ENCODE data around the gene IL1R2. TPM values are rescaled to one million over a fixed set of nuclear protein-coding genes. Genes with fewer than 3 reads are reported as not detected.
A peak's percentile ranks its signal among the peaks of the same experiment; 100 is the strongest.

Gene IL1R2
- total RNA-seq, 2 experiments from 2014 or later, result 1.1 TPM; not detected in 1

- TF ChIP-seq CTCF (IDR thresholded peaks at IDR 0.05), result no peak
- no peak overlapping the region for H3K4me3 Mint-ChIP-seq
- H3K9me3 Mint-ChIP-seq, result no peaks in the 10 kb centered on the region
- peak overlapping the region; percentile 70 for H3K27ac Mint-ChIP-seq
- no peaks in the 10 kb centered on the region for H3K27me3 Mint-ChIP-seq
- ChIA-PET POLR2A (interaction anchor here (1.0 to 4.8 kb wide), 8 partner anchors 11 to 179 kb away, joined by 3 to 25 read pairs (median 4); partner anchors contain the start of gene IL1R1), CTCF (interaction anchor here (0.6 to 2.5 kb wide), 15 partner anchors 11 to 381 kb away, joined by 3 to 22 read pairs (median 4); no protein-coding TSS in a partner anchor)
- ATAC-seq, result peak; percentile 91
- DNase-seq, result peak; percentile 50
- intact Hi-C loops (cut with micrococcal nuclease), result loop anchor here (2.0 kb wide), 1 partner anchor 21 kb away; no protein-coding TSS in a partner anchor
- H3K36me3 Mint-ChIP-seq (ENCODE audit: low read depth), result no peaks in the 10 kb centered on the region
- H3K4me1 Mint-ChIP-seq (ENCODE audit: low read depth), result peaks cover 36% of the 10 kb centered on the region
Observed at GRCh38 chr2:102061962-102062795, 70.4 kb downstream of the IL1R2 start.

- Mint-ChIP-seq H3K4me3 (no peak overlapping the region), H3K4me1 (ENCODE audit: low read depth) (peaks cover 32% of the 10 kb centered on the region)
- CTCF ChIA-PET, result interaction anchor here (1.0 to 2.5 kb wide), 11 partner anchors 12 to 381 kb away, joined by 3 to 22 read pairs (median 4); no protein-coding TSS in a partner anchor
Observed at GRCh38 chr2:102062802-102063201, 71.0 kb downstream of the IL1R2 start.

GRCh38 chr2:102063487-102063911 lies 71.7 kb downstream of the IL1R2 start:
- no peak for TF ChIP-seq CTCF (IDR thresholded peaks at IDR 0.05)
- ChIA-PET POLR2A (interaction anchor here (0.6 to 4.8 kb wide), 4 partner anchors 19 to 63 kb away, joined by 3 to 25 read pairs (median 4); no protein-coding TSS in a partner anchor), CTCF (interaction anchor here (1.1 to 2.5 kb wide), 6 partner anchors 27 to 380 kb away, joined by 3 to 22 read pairs (median 6); no protein-coding TSS in a partner anchor)
- H3K4me3 Mint-ChIP-seq, result no peak overlapping the region
- ATAC-seq, result no peak
- H3K4me1 Mint-ChIP-seq (ENCODE audit: low read depth), result peaks cover 31% of the 10 kb centered on the region
- H3K36me3 Mint-ChIP-seq (ENCODE audit: low read depth), result no peaks in the 10 kb centered on the region
- peak overlapping the region; percentile 57 for H3K27ac Mint-ChIP-seq
- no peaks in the 10 kb centered on the region for H3K27me3 Mint-ChIP-seq
- DNase-seq, result no peak
- intact Hi-C loops (cut with micrococcal nuclease), result loop anchor here (2.0 kb wide), 1 partner anchor 19 kb away; no protein-coding TSS in a partner anchor
- H3K9me3 Mint-ChIP-seq, result peaks cover 1% of the 10 kb centered on the region

More at GRCh38 chr2:102062802-102063201, 71.0 kb downstream of the IL1R2 start:
- ATAC-seq (no peak), DNase-seq (no peak)
- Mint-ChIP-seq H3K36me3 (ENCODE audit: low read depth) (no peaks in the 10 kb centered on the region), H3K9me3 (no peaks in the 10 kb centered on the region), H3K27me3 (no peaks in the 10 kb centered on the region), H3K27ac (peak overlapping the region; percentile 70)
- TF ChIP-seq CTCF (IDR thresholded peaks at IDR 0.05), result no peak
- intact Hi-C loops (cut with micrococcal nuclease), result loop anchor here (2.0 kb wide), 1 partner anchor 20 kb away; no protein-coding TSS in a partner anchor
- POLR2A ChIA-PET, result interaction anchor here (1.0 to 4.8 kb wide), 8 partner anchors 12 to 178 kb away, joined by 3 to 25 read pairs (median 4); partner anchors contain the start of gene IL1R1

- peak; percentile 57 for DNase-seq
- intact Hi-C loops (cut with micrococcal nuclease), result loop anchor here (2.0 kb wide), 1 partner anchor 19 kb away; no protein-coding TSS in a partner anchor
- Mint-ChIP-seq H3K27me3 (peaks cover 1% of the 10 kb centered on the region), H3K4me1 (ENCODE audit: low read depth) (peaks cover 31% of the 10 kb centered on the region), H3K27ac (peak overlapping the region; percentile 16), H3K36me3 (ENCODE audit: low read depth) (no peaks in the 10 kb centered on the region), H3K9me3 (peaks cover 3% of the 10 kb centered on the region), H3K4me3 (no peak overlapping the region)
- ChIA-PET CTCF (interaction anchor here (1.2 to 1.5 kb wide), 3 partner anchors 26 to 380 kb away, joined by 3 read pairs; no protein-coding TSS in a partner anchor), POLR2A (interaction anchor here (0.6 to 4.8 kb wide), 3 partner anchors 18 to 64 kb away, joined by 3 to 25 read pairs (median 3); no protein-coding TSS in a partner anchor)
- TF ChIP-seq CTCF (IDR thresholded peaks at IDR 0.05), result no peak
- peak; percentile 9 for ATAC-seq
Observed at GRCh38 chr2:102063941-102064678, 72.3 kb downstream of the IL1R2 start.
